ELR (cell line): ENCODE measurements around the gene LRRK1.

ENCODE experiments used
- DNase-seq: peaks from one replicate; pipeline ENCODE4 v3.0.0-alpha.2; 2015; ENCODE audit warnings: low read depth

LRRK1 gene

GRCh38 chr15:100932676-100933348 is 13.7 kb downstream of the LRRK1 start:
- DNase-seq, result peak; percentile 23

DNA sequence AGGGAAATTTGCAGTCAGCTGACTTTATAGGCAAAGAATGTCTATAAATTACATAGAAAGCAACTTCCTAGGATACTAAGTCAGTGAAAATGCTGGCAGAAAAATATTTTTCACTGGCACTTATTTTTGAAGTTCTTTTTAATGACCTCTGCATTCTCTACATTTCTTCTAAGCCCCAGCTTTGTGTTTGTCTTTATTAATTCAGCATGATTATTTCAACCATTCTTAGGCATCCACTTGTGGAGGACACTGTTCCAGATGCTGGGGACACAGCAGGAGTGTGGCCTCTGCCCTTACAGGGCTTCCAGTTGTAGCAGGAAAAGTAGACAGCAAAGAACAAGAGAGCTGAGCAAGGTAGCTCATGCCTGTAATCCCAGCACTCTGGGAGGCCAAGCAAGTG is 15.0 kb downstream of the LRRK1 start:
- DNase-seq, result no peak

DNA sequence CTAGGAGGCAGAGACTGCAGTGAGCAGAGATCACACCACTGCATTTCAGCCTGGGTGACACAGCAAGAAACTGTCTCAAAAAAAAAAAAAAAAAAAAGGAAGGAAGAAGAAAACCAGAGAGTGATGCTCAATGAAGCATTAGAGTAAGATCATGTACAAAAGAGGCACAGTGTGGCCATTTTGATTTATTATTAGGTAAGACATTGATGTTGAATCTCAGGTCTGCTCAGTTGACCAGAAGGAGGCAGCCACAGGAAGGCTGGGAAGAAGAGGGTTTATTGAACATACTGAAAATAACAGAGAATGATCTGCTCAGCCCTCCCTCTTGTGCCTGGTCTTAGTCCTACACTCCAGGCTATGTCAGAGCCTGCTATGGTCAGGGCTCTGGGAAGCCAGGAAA is 15.6 kb downstream of the LRRK1 start:
- DNase-seq, result peak; percentile 39

GRCh38 chr15:100937171-100937570 is 18.0 kb downstream of the LRRK1 start:
- no peak for DNase-seq

- DNase-seq, result no peak
These were observed 20.6 kb downstream of the LRRK1 start for GRCh38 chr15:100939791-100940190.

GRCh38 chr15:100940767-100941379 is 21.7 kb downstream of the LRRK1 start:
- no peak for DNase-seq

DNA sequence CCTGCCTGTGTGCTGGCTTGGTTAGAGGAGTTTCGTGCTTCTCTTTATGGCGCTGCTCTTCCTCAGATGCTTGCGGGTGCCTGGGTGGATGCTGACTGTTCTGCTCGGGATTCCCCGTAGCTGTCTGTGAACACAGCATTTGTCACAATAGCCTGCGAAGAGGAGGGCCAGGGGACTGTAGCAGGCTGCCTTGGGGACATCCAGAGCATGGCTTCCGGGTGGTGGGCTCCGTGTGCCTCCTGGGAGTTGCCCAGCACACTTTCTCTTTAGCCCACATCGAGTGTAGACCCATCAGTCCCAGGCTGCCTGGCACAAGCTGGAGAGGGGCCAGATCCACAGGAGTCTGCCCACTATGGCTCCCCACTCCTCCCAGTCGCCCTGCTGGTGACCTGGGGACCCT is 22.4 kb downstream of the LRRK1 start:
- DNase-seq, result no peak

DNA sequence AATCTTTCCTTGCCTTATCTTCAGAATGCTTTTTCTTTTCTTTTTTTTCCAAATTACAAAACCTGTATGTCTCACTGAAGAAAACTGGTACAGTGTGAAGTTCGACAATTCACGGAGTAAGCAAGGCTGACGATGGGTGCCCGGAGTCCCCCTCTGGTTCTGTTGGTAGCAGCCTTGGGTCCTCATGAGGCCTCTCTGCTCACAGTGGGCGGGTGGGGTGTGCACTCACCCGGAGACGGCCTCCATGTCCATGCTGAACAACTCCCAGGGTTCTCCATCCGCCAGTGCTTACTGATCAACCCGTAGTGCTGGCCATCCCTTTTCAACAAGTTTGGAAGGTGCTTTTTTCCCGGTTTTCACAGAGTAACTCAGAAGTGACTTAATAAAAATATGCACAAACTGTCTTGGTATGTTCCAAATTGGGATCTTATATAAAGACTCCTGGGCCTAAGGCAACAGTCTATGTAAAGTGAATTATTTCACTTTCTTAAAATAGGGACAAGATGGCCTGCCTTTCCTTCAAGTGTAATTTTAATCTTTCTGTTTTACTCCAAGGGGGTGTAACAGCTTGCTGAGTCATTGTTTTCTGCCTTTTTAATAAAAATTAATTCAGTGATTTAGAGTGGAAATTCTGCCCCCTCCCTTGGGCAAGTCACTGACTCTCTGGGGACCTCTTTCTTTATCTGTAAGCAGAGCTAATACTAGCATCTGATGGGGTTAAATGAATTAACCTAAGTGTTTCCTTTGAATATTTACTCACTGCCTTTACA is 23.7 kb downstream of the LRRK1 start:
- DNase-seq, result no peak

DNA sequence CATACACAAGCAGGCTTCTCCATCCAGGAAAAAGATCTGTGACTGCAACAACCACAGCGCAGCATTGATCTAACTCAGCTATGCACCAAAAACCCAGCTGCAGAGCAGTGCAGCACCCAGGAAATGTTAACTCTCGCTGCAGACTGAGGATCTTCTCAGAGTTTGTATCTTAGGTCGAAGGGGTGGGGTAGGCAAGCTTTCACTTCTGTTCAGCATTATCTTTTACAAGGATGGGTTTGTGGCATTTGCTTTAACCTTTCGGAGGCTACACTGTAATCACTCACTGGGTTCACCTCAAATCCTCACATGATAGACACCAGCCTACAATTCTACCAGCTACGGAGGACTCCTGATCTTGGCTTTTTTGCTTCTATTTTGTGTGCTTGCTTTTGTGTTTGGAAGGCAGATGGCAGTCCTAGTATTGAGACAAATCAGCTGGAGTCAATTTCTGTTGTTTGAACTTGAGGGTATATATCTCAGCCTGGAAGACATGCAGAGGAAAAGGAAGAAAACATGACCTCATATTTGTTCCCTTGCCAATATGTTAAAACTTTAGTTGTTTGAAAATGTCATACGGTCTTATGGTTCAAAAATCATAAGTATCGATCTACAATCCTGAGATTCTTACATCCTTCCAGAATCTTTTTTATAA is 25.2 kb downstream of the LRRK1 start:
- no peak for DNase-seq

DNA sequence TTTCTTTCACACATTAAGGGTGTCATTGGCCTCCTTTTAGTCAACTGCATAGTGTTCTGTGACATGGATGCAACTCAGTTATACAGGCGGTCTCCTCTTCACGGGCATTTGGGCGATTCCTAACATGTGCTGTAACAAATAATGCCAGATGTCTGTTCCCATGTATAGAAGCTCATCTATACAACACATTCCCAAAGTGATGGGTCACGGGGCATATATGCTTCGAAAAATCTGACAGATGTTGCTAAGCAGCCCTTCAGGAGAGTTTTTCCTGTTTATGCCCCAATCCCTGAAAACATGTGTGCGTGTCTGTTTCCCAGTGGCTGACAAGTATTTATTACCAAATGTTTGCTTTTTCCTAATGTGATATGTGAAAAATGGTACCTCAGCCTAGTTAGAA is 25.8 kb downstream of the LRRK1 start:
- peak; percentile 3 for DNase-seq

- no peak for DNase-seq
These were observed 28.7 kb downstream of the LRRK1 start for GRCh38 chr15:100947760-100948429.

GRCh38 chr15:100948430-100948762 is 29.2 kb downstream of the LRRK1 start:
- DNase-seq, result no peak

GRCh38 chr15:100949691-100950090 is 30.5 kb downstream of the LRRK1 start:
- DNase-seq, result no peak

DNA sequence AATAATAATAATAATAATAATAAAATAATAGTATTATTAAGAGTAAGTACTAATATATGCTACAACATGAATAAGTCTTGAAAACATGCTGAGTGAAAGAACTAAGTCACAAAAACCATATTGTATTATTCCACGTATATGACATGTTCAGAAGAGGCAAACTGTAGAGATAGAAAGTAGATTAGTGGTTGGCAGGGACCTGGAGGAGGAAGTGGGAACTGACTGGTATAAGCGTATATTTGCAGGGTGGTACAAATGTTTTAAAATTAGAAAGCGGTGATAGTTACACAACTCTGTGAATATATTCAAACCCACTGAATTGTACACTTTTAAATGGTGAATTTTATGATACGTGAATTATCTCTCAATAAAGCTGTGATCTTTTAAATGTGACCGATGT is 32.8 kb downstream of the LRRK1 start:
- DNase-seq, result no peak

DNA sequence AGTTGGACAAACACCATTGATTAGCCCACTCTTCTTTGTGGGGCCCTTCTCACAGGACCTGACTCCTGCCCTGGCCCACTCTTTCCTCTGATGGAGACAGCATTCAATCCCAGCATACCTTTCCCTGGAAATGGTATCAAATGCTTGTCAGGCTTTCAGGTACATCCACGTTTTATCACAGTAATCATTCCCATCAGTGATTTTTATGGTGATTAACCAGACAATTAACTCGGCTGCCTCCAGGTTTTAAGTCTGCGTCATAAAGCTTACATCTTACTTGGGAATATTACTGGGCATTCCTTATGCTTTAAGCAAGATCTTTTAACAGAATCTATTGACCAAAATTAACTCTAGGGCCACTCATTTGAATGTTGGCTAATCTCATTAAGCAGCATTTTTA is 33.4 kb downstream of the LRRK1 start:
- no peak for DNase-seq

DNA sequence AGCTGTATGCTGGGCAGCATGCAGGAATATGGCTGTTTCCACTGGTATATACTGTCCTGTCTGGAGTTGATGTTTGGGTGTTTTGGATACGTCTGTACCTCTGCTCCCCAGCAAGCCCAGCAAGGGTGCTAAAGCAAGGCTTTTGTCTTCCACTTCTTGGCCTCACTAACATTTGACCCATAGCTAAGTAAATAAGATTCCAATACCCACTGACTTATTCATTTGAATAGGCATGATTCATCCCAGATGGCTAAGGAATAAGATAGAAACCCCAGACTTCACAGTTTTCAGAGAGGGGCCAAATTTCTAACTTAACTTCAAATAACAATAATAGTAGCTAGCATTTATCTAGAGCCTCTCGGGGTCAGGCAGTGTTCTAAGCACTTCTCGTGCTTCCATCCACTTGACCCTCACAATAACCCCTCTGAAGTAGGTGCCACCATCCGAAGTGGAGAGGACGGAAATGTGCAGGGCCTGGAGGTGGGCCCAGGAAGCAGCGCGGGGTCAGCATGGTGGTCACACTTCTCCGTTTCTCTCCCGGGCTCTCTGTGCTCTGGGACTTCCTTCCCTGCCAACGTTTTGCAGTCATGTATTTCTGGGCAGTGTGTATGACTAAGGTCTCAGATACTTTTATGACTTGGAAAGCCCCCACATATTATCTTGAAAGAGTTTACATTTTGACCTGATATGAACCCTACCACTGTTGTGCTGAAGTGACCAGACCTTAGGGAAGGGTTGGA is 39.3 kb downstream of the LRRK1 start:
- peak; percentile 88 for DNase-seq

DNA sequence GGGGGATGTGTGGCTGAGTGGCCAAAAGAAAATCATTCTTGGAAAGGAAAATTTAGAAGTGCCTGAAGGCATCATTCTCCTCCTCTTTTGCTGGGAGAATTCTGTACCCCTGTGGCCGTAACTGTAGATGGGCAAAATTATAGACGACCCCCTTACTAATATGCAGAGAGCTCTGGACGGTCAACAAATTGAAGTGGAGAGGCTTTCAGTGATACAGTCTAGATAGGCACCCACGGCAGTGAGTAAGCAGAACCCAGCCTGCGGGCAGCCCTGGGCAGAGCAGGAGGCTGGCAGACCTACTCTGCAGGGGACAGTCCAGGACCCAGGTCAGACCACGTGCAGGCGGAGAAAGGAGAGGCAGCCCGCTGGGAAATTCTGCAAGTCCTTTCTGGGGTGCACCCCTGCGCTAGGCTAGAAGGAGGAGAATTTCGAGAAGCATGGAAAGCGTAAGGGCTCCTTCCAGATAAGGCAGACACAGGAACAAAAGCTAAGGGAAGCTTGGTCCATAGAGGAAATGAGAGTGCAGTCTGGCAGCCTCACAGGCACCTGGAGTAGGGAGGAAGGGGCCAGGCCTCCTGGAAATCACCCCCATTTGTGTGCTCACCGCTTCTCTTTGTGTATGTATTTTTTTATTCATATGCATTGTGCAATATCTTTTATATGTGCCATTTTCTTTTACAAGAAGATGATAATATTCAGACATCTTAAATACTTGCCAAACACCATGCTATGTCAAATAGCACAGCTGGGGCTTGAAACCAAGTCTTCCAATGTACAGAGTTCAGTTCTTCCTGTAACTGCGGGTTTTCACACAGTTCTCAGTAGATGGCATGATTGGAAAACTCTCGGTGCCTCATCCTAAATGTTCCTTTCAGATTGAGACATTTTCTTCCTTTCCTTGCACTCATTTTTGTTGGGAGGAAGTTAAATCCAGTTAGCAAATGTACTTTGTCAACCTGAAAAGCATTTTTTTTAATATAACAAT is 40.2 kb downstream of the LRRK1 start:
- peak; percentile 55 for DNase-seq

DNA sequence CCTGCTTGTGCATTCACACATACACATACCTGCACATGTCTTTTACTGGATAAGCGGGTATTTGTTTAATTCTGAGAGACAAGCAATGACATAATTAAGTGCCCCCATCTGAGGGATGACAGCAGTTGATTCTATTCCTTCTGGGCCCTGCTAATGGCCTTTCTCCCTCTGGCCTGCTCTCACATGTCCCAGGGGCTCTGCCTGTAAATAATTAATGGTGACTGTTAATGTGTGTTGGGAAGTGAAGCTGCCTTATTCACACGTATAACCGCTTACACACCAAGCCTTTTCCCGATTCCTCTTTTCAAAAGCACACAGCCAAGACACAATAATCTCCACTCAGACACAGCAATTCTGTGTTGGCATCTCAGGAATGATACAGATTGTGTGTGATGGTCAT is 47.8 kb downstream of the LRRK1 start:
- no peak for DNase-seq

DNA sequence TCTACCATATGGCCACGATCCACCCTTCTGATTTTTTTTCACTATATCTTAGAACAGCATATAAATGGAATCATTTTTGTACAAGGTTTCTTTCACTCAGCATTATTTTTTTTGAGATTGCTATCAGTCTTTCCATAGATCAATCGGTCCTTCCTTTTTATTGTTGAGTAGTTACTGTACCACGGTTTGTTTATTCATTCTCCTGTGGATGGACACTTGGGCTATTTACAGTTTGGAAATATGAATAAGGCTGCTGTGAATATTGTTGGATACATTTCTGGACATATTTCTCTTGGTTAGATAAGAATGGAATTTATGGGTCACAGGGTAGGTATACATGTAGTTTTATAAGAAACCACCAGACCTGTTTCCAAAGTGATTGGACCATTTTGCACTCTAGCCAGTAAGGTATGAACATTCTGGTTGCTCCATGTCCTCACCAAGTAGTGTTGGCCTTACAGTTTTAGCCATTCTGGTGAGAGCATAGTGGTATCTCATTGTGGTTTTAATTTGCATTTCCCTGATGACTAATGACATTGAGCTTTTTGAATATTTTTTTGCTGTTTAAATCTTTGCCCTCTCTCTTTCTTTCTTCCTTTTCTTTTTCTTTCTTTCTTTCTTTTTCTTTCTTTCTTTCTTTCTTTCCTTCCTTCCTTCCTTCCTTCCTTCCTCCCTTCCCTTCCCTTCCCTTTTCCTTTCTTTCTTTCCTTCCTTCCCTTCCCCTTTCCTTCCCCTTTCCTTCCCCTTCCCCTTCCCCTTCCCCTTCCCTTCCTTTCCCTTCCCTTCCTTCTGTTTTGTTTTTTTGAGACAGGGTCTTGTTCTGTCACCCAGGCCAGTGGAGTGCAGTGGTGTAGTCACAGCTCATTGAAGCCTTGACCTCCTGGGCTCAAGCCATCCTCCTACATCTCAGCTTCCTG is 49.2 kb downstream of the LRRK1 start:
- peak; percentile 72 for DNase-seq
